ENCODE measurements around the gene PRTG.

The PRTG gene

DNA sequence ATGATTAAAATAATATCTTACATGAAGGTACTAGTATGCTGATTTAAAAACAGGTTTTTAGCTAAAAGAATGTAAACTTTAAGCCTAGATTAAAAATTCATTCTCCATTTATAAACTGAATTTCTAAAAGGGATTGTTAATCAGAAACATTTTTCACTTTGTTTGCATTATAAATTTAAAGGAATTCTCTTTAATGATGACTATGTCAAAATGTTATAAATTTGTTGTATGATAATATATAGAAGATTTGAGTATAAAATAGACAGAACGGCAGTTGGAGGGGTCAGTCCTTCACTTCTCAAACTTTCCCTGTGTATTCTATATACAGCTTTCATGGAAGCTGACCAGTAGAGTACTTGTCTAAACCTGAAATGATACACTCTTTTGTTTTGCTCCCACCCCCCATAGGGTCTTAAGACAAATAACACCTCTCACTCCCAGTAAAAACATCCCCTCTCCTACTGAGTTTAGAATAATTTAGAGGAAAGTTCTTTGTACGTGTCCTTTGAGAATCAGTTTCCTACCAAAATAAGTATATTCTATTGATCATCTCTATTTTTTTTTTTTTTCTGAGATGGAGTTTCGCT lies 90.0 kb downstream of the PRTG start:
- ATAC-seq = no peak
- TF ChIP-seq OSR1 (CRISPR knock-in tag; IDR thresholded peaks at IDR 0.05) (no peak), GLIS3 (CRISPR knock-in tag; IDR thresholded peaks at IDR 0.05) (no peak), ZFP30 (CRISPR knock-in tag; IDR thresholded peaks at IDR 0.05) (no peak), ARNTL (CRISPR knock-in tag; IDR thresholded peaks at IDR 0.05; ENCODE audit: borderline replicate concordance, low read depth) (no peak), RARB (CRISPR knock-in tag; IDR thresholded peaks at IDR 0.05) (no peak), ZNF565 (CRISPR knock-in tag; conservative IDR thresholded peaks at IDR 0.05; ENCODE audit: low read depth) (no peak)
- TF ChIP-seq, protein P1, sequence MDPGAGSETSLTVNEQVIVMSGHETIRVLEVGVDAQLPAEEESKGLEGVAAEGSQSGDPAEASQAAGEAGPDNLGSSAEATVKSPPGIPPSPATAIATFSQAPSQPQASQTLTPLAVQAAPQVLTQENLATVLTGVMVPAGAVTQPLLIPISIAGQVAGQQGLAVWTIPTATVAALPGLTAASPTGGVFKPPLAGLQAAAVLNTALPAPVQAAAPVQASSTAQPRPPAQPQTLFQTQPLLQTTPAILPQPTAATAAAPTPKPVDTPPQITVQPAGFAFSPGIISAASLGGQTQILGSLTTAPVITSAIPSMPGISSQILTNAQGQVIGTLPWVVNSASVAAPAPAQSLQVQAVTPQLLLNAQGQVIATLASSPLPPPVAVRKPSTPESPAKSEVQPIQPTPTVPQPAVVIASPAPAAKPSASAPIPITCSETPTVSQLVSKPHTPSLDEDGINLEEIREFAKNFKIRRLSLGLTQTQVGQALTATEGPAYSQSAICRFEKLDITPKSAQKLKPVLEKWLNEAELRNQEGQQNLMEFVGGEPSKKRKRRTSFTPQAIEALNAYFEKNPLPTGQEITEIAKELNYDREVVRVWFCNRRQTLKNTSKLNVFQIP (CRISPR knock-in tag; IDR thresholded peaks at IDR 0.05; ENCODE audit: borderline replicate concordance, low read depth) = no peak
- TF ChIP-seq, protein P2, sequence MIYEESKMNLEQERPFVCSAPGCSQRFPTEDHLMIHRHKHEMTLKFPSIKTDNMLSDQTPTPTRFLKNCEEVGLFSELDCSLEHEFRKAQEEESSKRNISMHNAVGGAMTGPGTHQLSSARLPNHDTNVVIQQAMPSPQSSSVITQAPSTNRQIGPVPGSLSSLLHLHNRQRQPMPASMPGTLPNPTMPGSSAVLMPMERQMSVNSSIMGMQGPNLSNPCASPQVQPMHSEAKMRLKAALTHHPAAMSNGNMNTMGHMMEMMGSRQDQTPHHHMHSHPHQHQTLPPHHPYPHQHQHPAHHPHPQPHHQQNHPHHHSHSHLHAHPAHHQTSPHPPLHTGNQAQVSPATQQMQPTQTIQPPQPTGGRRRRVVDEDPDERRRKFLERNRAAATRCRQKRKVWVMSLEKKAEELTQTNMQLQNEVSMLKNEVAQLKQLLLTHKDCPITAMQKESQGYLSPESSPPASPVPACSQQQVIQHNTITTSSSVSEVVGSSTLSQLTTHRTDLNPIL (CRISPR knock-in tag; IDR thresholded peaks at IDR 0.05; ENCODE audit: low read depth) = no peak

DNA sequence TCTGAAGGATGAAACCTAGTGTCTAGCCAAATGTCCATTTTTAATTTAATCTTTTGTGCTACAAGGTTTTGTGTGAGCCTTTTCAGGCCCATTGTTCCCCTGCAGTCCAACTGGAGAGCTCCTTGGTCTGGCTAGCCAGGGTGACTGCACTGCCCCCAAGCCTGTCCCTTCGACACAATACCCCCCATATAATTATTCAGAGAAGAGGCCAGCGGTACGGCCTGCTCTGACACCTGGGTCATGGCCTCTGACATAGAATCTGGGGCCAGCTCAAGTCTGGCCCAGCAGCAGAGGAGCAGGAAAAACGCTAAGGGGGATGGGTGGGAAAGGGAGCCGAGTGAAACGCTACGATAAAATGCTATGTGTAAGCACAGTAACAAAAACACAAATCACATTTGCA lies 90.6 kb downstream of the PRTG start:
- no peak for ATAC-seq
- TF ChIP-seq TCF4 (CRISPR knock-in tag; IDR thresholded peaks at IDR 0.05; ENCODE audit: borderline replicate concordance) (no peak), CSDC2 (CRISPR knock-in tag; IDR thresholded peaks at IDR 0.05) (no peak), SNAI2 (CRISPR knock-in tag; IDR thresholded peaks at IDR 0.05) (no peak), OSR1 (CRISPR knock-in tag; IDR thresholded peaks at IDR 0.05) (no peak), TOX (CRISPR knock-in tag; IDR thresholded peaks at IDR 0.05; ENCODE audit: borderline replicate concordance) (no peak), ZFP30 (CRISPR knock-in tag; IDR thresholded peaks at IDR 0.05) (no peak), ZC3H10 (CRISPR knock-in tag; IDR thresholded peaks at IDR 0.05) (no peak), ZNF565 (CRISPR knock-in tag; conservative IDR thresholded peaks at IDR 0.05; ENCODE audit: low read depth) (no peak), ZNF8 (CRISPR knock-in tag; IDR thresholded peaks at IDR 0.05) (no peak), ARNTL (CRISPR knock-in tag; IDR thresholded peaks at IDR 0.05; ENCODE audit: borderline replicate concordance, low read depth) (no peak)
- TF ChIP-seq, protein P3, sequence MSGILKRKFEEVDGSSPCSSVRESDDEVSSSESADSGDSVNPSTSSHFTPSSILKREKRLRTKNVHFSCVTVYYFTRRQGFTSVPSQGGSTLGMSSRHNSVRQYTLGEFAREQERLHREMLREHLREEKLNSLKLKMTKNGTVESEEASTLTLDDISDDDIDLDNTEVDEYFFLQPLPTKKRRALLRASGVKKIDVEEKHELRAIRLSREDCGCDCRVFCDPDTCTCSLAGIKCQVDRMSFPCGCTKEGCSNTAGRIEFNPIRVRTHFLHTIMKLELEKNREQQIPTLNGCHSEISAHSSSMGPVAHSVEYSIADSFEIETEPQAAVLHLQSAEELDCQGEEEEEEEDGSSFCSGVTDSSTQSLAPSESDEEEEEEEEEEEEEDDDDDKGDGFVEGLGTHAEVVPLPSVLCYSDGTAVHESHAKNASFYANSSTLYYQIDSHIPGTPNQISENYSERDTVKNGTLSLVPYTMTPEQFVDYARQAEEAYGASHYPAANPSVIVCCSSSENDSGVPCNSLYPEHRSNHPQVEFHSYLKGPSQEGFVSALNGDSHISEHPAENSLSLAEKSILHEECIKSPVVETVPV (CRISPR knock-in tag; IDR thresholded peaks at IDR 0.05) = no peak
- TF ChIP-seq, protein P4, sequence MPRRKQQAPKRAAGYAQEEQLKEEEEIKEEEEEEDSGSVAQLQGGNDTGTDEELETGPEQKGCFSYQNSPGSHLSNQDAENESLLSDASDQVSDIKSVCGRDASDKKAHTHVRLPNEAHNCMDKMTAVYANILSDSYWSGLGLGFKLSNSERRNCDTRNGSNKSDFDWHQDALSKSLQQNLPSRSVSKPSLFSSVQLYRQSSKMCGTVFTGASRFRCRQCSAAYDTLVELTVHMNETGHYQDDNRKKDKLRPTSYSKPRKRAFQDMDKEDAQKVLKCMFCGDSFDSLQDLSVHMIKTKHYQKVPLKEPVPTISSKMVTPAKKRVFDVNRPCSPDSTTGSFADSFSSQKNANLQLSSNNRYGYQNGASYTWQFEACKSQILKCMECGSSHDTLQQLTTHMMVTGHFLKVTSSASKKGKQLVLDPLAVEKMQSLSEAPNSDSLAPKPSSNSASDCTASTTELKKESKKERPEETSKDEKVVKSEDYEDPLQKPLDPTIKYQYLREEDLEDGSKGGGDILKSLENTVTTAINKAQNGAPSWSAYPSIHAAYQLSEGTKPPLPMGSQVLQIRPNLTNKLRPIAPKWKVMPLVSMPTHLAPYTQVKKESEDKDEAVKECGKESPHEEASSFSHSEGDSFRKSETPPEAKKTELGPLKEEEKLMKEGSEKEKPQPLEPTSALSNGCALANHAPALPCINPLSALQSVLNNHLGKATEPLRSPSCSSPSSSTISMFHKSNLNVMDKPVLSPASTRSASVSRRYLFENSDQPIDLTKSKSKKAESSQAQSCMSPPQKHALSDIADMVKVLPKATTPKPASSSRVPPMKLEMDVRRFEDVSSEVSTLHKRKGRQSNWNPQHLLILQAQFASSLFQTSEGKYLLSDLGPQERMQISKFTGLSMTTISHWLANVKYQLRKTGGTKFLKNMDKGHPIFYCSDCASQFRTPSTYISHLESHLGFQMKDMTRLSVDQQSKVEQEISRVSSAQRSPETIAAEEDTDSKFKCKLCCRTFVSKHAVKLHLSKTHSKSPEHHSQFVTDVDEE (CRISPR knock-in tag; IDR thresholded peaks at IDR 0.05) = no peak
- TF ChIP-seq, protein P2 (CRISPR knock-in tag; IDR thresholded peaks at IDR 0.05; ENCODE audit: low read depth) = no peak
- TF ChIP-seq, protein P5, sequence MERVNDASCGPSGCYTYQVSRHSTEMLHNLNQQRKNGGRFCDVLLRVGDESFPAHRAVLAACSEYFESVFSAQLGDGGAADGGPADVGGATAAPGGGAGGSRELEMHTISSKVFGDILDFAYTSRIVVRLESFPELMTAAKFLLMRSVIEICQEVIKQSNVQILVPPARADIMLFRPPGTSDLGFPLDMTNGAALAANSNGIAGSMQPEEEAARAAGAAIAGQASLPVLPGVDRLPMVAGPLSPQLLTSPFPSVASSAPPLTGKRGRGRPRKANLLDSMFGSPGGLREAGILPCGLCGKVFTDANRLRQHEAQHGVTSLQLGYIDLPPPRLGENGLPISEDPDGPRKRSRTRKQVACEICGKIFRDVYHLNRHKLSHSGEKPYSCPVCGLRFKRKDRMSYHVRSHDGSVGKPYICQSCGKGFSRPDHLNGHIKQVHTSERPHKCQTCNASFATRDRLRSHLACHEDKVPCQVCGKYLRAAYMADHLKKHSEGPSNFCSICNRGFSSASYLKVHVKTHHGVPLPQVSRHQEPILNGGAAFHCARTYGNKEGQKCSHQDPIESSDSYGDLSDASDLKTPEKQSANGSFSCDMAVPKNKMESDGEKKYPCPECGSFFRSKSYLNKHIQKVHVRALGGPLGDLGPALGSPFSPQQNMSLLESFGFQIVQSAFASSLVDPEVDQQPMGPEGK (CRISPR knock-in tag; IDR thresholded peaks at IDR 0.05; ENCODE audit: borderline replicate concordance) = no peak

DNA sequence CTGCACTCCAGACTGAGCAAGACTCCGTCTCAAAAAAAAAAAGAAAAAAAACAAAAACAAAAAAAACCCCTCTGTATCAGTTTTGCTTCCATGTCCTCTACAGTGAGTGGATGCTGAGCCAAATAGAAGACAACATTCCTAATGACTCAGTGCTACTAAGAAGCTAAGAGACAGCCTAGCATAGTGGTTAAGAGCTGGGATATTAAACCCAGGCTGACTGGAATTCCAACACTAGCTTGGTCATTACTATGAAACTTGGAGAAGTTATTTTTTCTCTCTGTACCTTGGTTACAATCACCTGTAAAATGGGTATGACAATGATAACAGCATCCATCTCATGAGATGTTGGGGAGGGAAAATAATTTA lies 93.9 kb downstream of the PRTG start:
- ATAC-seq = peak; percentile 94
- TF ChIP-seq, protein P5 (CRISPR knock-in tag; IDR thresholded peaks at IDR 0.05; ENCODE audit: borderline replicate concordance) = no peak
- TF ChIP-seq, protein P4 (CRISPR knock-in tag; IDR thresholded peaks at IDR 0.05) = no peak
- TF ChIP-seq, protein P1 (CRISPR knock-in tag; IDR thresholded peaks at IDR 0.05; ENCODE audit: borderline replicate concordance, low read depth) = no peak
